ELF-1 (cell line): ENCODE data around the gene FFAR3.

Experiments
- DNase-seq: peaks from one replicate; pipeline ENCODE4 v3.0.0-alpha.2; 2016; ENCODE audit warnings: low read depth, low spot score

Gene FFAR3

GRCh38 chr19:35330475-35330874 lies 27.8 kb upstream of the FFAR3 start:
- DNase-seq, result no peak

- DNase-seq, result no peak
Measured at GRCh38 chr19:35331551-35332214, 26.6 kb upstream of the FFAR3 start.

GRCh38 chr19:35332817-35333216 lies 25.4 kb upstream of the FFAR3 start:
- no peak for DNase-seq

- DNase-seq, result no peak
Measured at GRCh38 chr19:35334144-35334753, 24.0 kb upstream of the FFAR3 start.

GRCh38 chr19:35336166-35336955 lies 21.9 kb upstream of the FFAR3 start:
- no peak for DNase-seq

- no peak for DNase-seq
Measured at GRCh38 chr19:35337097-35337983, 20.9 kb upstream of the FFAR3 start.

- DNase-seq, result no peak
Measured at GRCh38 chr19:35337984-35338296, 20.3 kb upstream of the FFAR3 start.

- no peak for DNase-seq
Measured at GRCh38 chr19:35340431-35340830, 17.8 kb upstream of the FFAR3 start.

GRCh38 chr19:35341006-35341405 lies 17.3 kb upstream of the FFAR3 start:
- DNase-seq, result no peak

- DNase-seq, result no peak
Measured at GRCh38 chr19:35341565-35342225, 16.6 kb upstream of the FFAR3 start.

- DNase-seq, result peak; percentile 69
Measured at GRCh38 chr19:35342430-35342829, 15.8 kb upstream of the FFAR3 start.

GRCh38 chr19:35344511-35345031 lies 13.7 kb upstream of the FFAR3 start:
- DNase-seq, result no peak

- DNase-seq, result no peak
Measured at GRCh38 chr19:35345671-35346111, 12.6 kb upstream of the FFAR3 start.

GRCh38 chr19:35346193-35347052 lies 11.8 kb upstream of the FFAR3 start:
- no peak for DNase-seq

GRCh38 chr19:35347171-35347929 lies 10.9 kb upstream of the FFAR3 start, which contains the start of gene FFAR1:
FFAR1 (plus strand) TSS chr19:35347902; CDS start chr19:35351552, 3,650 bp downstream.
- no peak for DNase-seq

- no peak for DNase-seq
Measured at GRCh38 chr19:35347930-35348298, 10.3 kb upstream of the FFAR3 start.

GRCh38 chr19:35348911-35349611 lies 9.2 kb upstream of the FFAR3 start:
- peak; percentile 67 for DNase-seq

GRCh38 chr19:35349614-35350521 lies 8.4 kb upstream of the FFAR3 start:
- no peak for DNase-seq
